Astrocyte (in vitro differentiated cells and primary cell): ENCODE measurements around the gene PRKAG2.

ENCODE experiments used
- EZH2 ChIP-seq: IDR thresholded peaks from 2 replicates; pipeline ENCODE4 v1.6.1; 2012; ENCODE audit warnings: mild to moderate bottlenecking, low read length, inconsistent platforms; ENCODE audit not compliant: insufficient read depth
- TF ChIP-seq, protein P1 (sequence below): IDR thresholded peaks from 2 replicates; pipeline ENCODE4 v1.5.1; 2011; ENCODE audit warnings: low read depth, mild to moderate bottlenecking, inconsistent platforms, low read length, moderate library complexity; ENCODE audit not compliant: insufficient read depth

DNA sequence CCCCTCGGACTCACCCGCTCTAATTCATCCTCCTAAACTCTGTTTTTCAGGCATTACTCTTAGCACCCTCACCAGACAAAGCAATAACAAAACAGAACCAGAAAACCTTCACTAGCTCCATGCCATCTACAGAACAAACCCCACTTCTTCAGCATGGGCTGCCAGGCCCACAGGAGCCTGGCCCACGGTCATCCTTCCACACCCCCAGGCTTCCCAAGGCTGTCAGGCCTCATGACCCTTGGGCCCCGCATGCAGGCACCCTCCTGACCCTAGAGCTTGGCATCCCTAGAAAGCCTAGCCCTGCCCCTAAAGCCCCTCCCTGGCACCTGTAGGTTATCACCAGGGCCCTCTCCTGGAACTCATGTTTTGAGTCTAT, 59.6 kb downstream of the PRKAG2 start:
- TF ChIP-seq, protein P1, sequence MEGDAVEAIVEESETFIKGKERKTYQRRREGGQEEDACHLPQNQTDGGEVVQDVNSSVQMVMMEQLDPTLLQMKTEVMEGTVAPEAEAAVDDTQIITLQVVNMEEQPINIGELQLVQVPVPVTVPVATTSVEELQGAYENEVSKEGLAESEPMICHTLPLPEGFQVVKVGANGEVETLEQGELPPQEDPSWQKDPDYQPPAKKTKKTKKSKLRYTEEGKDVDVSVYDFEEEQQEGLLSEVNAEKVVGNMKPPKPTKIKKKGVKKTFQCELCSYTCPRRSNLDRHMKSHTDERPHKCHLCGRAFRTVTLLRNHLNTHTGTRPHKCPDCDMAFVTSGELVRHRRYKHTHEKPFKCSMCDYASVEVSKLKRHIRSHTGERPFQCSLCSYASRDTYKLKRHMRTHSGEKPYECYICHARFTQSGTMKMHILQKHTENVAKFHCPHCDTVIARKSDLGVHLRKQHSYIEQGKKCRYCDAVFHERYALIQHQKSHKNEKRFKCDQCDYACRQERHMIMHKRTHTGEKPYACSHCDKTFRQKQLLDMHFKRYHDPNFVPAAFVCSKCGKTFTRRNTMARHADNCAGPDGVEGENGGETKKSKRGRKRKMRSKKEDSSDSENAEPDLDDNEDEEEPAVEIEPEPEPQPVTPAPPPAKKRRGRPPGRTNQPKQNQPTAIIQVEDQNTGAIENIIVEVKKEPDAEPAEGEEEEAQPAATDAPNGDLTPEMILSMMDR, result no peak
- TF ChIP-seq EZH2, result no peak
